HG03439 (cell line): ENCODE data around the gene PRKCH.
A peak's percentile ranks its signal among the peaks of the same experiment; 100 is the strongest.
"Not testable (repeated sequence)": the region's sequence is repeated elsewhere in the genome, so short reads cannot be mapped to it uniquely, and the experiment has no call there.

Source experiments
- ATAC-seq: cut with Tn5 transposase; IDR thresholded peaks from one replicate; pipeline ENCODE4 v1.9.1; 2021; ENCODE audit warnings: mild to moderate bottlenecking, moderate library complexity; ENCODE audit not compliant: unreplicated experiment

The PRKCH gene

DNA sequence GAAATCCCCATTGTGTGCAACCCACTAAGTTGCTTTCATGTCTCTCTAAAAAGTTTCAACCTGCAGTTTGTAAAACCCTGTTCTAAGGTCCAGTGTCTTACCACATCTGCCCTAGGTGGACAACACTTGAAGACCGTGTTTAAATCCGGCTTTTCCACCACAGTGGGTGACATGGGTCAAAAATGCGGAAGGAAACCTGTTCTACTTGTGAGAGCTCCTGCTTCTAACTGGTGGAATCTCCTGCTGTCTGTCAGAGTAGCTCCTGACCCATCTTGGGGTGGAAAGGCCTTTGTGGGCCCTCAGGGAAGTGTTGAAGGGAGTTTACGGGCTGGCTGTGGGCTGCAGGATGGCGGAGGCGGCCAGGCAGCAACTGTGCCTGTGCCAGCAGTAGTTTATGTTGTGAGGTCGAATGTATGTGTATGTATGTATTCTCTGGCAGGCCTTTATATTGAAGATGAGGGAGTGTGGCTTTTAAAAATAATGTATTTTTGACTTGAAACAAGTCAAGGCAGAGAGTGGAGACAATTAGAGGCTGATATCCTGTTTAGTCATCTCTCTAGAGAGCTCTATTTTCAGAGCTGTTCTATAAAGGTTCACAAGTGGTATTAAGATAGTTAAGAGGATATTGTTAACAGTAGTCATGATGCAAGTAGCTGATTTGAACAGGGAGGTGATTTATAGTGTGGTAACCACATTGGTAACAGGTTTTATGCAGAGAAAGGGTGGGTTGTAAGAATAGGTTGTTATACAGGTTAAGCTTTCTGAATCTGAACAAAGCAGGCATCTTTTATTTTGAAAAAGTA, 67.0 kb downstream of the PRKCH start:
- ATAC-seq: peak; percentile 83

DNA sequence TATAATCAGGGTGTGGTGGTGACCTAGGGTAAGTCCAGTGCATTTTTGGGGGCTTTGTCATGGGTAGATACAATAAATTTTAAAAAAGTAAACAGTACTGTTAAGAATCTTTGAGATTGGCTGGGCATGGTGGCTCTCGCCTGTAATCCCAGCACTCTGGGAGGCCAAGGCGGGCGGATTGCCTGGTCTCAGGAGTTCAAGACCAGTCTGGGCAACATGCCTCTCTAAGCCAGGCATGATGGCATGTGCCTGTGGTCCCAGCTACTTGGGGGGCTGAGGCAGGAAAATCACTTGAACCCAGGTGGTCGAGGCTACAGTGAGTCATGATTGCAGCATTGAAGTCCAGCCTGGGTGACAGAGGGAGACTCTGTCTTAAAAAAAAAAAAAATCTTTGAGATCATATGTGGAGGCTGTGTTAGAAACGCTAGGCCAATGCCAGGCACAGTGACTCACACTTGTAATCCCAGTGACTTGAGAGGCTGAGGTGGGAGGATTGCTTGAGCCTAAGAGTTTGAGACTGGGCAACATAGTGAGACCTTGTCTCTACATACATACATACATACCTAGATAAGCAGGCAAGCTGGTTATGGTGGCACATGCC, 67.7 kb downstream of the PRKCH start:
- ATAC-seq: peak; percentile 5

DNA sequence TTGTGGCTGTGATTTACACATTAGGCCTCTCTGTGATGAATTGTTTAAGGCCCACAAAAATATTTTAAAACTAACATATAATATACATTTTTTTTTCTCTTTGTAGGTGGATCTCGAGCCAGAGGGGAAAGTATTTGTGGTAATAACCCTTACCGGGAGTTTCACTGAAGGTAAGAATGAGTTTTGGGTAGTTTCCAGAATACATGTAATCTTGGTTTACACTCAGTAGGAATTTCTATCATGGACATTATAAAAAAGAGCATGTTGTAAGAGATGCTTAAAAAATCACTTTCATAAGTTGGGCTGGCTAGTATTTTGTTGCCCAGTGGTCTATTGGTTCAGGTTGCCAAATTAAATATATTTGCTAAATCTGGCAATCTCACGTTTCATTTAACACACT, 69.7 kb downstream of the PRKCH start:
- ATAC-seq: no peak

DNA sequence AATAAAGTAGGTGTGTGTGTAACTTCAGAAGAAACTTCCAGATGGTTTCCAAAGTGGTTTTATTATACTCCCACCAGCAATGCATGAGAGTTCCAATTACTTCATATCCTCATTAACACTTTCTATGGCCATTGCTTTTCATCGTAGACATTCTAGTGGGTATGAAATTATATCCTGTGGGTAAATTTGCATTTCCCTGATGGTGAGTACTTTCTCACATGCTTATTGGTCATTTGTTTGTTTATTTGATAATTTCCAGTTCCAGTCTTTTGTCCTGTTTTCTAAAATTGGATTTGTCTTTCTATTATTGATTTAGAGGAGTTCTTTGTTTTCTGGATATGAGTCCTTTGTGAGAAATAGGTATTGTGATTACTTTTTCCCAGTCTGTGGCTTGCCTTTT, 70.9 kb downstream of the PRKCH start:
- no peak for ATAC-seq

DNA sequence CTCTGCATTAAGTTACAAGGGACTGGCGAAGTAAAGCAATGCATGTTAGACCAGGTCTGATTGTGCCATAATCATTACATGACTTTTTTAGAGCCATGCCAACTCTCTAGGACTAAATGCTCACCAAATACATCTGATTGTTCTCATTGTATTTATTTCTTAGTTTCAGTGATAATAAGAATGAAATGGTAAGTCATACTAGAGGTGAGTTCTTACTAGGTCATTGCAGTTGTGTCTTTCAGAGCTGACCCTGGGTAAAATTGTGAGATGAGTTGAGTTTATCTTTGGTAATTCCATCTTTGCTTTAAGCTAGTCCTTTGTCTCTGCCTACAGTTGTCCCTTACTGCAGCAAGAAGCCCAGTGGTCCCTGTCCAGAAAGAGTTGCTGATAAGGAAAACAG, 73.2 kb downstream of the PRKCH start:
- ATAC-seq: no peak

DNA sequence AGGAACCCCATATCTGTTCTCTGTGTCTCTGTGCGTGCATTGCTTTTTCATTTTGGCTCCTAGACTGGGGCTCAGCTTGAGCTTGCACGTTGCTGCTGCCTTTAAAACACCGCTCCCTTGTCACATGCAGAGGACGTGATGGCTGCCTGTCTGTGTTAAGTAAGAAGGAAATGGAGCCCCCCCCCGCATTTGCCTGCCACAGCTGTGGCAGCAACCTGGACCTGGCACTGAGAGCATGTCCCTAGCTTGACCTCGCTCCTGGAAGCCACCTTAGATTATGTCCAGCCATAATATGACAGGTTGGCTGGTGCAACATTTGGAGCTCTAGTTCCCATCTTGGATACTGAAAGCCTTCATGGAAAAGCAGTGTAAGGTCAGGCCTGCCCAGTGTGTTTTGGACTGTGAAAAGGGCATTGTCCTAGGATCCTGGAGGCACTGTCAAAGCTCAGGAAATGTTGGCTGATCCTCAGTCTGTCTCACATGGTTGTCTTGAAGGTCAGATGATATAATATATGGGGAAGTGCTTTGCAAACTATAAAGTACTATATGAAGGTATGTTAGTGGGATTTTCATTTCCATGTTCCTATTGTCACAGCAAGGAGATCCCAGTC, 73.8 kb downstream of the PRKCH start:
- ATAC-seq: no peak

DNA sequence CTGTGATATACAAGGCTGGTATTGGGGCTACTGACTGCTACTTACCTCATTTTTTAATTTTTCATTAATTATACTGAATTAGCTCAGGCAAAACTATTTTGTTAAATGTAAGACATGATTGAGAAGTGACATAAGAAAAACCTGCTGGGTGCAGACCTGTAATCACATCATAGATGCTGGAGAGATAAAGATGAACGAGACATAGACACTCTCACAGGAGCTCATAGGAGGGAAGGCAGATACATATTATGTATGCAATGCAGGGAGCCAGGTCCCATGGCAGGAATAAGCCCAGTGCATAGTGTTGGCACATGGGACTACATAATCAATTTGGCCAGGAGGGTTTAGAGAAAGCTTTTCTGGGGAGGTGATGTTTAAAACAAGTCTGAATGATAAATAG, 74.9 kb downstream of the PRKCH start:
- ATAC-seq: no peak

DNA sequence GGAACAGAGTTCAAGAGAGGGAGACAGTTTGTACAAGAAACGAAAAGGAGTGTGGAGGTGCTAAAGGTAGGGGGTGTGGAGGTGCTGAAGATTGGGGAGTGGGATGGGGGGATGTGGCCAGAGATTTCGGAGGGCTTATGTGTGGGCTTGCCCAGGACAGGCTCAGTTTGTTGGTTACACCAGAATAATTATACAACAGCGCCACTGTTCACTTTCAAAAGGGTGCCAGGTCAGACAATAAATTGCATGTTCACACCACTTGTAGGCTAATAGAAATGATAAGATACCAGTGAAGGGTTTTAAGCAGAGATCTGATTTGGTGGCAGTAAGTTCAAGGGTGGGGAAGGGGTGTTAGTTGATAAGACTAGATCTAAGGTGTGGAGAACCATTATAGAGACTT, 75.3 kb downstream of the PRKCH start:
- ATAC-seq: no peak

DNA sequence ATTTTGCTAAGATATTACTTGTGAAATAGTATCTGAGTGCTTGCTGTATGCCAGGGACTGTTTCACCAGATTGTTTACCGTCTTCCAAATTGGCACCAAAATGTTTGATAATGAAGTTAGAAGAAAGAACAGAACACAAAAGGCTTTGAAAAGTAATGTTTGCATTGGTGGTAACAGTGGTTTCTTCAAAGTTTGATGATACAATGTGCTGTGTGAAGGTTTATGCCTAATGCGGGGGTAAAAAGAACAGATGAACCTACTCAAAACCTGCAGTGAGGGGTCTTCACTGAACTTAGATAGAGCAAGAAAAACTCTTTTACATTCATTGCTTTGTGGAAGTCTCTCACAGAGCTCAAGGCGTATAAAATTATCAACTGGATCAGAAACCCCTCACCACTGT, 76.2 kb downstream of the PRKCH start:
- no peak for ATAC-seq

DNA sequence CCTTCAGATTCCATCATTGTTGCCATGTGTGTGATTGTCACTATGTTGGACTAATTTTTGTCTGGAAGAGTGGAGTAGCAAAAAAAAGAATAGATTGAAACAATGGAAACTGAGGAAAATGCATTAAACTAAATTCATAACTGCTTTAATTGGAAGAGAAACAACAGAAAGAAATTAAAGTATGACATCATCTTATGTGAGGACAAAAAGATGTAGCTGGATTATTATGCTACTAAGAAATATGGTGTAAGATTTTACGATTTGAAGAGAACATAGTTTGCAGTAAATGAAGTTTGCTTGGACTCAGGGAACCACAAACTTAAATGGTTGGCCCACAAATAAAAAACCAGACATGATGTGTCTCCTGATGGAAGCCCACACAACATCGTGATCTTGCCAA, 76.8 kb downstream of the PRKCH start:
- no peak for ATAC-seq

DNA sequence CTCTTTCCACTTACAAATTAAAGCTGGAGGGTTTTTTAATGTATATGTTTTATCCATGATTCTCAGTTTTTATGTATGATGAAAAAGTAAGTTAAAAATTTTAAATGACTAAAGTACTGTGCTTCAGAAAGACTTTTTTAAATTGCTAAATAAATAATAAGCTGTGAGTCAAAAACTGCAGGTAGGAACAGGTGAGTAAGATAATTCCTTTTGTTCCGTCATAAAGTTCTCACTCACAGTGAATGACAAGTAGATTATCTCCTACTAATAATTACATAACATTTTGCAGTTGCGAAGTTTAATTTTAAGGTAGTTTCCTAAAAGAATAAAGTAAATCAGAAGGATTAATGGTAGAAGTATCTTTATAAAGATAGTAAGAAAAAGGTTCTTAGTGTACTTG, 78.0 kb downstream of the PRKCH start:
- no peak for ATAC-seq

DNA sequence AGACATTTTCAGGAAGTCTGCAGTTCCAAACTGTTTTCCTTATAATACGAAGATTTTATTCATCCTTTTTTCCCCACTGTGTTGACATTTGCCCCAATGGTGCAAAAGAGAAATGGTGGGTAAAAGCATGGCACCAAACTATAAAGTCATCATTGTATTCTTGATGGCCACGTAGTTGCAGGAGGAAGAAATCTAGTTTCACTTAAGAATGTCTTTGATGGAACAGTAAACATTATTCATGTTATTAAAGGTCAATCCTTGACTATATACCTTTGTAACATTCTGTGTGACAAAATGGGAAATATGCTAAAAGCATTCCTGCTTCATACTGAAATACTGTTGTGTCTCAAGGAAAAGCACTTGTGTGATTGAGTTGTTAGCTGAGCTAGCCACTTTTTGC, 80.1 kb downstream of the PRKCH start:
- ATAC-seq: no peak

DNA sequence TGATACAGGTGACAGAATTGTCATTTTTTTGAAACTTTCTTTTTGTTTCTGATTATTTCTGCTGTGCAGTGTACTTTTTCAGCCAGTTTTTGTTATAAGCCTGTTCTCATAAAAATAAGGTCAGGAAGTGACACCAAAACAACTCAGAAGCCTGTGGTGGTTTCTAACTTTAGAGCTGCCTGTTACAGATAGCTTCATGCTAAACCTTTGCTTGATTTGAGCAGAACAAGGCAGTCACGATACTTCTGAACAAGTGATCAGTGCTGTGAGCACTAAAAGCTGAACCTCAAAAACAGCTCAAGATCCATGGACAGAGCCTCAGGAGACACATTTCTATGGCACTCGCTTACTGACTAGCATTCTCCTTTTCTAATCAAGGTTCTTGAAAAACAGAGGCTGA, 82.0 kb downstream of the PRKCH start:
- peak; percentile 67 for ATAC-seq

DNA sequence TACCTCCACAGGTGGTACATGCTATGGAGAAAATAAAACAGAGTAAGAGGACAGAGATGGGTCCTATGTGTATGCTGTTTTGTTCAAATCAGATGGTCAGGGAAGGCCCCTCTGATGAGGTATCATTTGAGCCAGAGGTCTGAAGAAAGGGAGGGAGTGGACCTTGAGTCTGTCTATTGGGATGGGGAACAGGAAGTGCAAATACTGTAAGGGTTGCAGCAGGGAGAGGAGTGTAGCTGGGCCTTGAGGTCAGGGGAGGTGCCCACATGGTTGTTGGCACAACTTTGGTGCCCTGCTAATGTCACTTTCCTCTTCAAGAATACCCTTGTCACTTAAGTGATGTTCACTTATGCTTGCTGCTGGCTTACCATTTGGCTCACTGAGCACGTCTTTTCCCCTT, 83.3 kb downstream of the PRKCH start:
- no peak for ATAC-seq

DNA sequence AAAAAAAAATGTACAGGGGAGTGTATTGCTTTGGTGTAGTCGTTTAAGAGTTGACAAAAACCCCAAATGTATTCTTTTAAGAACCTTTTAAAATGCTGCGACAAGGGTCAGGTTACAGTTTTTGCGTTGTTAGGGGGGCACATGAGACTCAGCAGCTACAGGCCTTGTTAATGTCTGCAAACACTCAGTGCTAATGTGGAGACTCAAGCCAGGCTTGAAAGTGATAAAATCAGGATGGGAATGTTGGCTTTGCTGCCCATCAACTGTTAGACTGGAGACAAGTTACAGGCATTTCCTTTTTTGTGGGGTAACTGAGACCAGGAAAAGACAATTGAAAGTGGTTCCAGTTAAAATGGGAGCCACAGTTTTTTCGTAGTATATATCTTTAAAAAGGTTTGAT, 84.8 kb downstream of the PRKCH start:
- ATAC-seq: no peak

DNA sequence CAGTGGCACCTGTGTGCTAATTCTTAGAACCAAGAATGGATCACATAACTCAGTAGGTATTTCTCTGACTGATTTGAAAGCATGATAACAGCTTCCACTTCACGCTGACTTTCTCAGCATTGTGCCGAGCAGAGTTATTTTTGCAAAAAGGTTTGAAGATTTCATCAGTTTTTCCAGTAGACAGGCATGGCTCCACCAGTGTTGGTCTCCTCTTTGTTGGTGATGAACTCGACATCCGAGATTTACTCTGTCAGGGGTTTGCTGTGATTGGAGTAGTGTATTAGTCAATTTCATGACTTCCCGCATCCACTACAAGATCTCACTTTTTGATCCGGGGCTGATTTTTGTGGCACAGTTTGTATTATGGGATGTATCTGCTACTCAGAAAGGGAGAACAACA, 85.3 kb downstream of the PRKCH start:
- ATAC-seq: no peak

DNA sequence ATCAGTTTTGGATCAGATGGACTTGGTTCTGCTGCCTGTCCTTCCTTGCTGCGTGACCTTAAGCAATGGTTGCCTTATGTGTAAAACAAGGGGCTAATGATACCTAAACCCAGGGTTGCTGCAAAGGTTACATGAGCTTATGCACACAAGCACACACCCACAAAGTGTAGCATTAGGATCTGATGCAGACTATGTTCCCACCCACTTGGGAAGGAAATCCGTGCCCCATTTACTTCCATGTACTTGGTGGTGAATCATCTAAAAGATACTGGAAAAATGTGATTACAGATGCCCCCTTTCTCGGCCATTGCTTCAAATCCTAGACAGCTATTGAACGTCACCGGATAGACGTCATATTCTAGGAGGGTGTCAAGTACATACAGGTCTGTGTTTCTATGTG, 87.1 kb downstream of the PRKCH start:
- no peak for ATAC-seq

DNA sequence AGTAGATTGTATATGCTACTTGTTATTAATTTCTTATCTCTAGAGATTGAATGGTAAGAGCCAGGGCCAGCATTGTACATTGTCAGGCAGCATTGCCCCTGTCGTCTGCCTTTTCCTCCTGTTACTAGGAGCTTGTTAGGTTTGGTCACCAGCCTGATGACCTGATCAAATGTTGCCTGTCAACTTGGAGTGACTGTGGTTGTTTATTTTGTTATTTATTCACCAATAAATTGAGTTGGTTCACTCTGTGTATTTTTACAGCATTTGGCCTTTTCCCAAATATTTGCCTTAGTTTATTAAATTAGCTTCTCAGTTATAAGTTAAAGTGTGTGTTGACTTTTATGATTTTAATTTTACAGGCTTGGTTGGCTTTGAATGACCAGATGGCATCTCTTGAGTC, 88.4 kb downstream of the PRKCH start:
- ATAC-seq: no peak

DNA sequence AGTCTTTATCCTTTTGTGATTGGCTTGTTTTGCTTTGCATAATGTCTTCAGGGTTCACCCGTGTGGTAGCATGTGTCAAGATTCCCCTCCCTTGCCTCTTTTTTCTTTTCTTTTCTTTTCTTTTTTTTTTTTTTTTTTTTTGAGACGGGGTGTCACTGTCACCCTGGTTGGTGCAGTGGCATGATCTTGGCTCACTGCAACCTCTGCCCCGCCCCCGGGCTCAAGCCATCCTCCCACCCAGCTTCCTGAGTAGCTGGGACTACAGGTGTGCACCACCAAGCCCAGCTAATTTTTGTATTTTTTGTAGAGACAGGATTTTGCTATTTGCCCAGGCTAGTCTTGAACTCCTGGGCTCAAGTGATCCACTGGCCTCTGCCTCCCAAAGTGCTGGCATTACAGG, 94.6 kb downstream of the PRKCH start:
- not testable (repeated sequence) for ATAC-seq

DNA sequence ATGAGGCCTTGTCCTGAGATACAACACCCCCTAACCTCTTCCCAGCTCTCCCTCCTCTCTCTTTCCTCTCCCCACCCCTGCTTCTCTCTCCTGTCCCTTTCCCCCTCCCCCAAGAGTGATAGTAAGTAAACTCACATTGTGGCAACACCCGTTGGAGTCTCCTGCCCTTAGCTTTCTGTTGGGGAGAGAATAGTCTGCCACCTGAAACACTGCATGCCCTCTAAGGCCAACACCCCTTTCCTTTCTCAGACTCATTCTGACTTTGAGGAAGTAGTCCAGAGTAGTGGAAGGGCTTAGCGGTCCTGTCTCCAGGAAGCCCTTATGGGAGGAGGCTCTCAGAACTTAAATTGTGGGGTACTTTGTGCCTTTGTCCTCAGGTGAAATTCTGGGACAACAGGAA, 95.2 kb downstream of the PRKCH start:
- no peak for ATAC-seq

DNA sequence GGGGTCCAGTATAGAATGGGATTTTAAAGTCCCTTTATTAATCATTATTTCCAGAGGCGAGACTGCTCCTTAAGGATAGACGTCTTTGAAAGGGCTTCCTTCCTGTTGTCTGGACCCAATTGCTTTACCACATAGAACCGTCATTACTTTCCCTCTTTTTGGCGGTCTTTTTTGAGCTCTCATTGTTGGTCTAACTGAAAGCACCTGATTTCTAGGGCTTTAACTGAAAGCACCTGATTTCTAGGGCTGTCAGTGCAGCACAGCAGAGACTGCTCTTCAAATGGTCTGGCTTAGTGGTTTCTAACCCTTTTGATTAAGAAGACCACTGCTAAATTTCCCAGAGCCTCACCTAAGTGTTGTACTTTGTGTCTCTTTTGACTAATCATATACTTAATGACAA, 95.8 kb downstream of the PRKCH start:
- ATAC-seq: no peak

DNA sequence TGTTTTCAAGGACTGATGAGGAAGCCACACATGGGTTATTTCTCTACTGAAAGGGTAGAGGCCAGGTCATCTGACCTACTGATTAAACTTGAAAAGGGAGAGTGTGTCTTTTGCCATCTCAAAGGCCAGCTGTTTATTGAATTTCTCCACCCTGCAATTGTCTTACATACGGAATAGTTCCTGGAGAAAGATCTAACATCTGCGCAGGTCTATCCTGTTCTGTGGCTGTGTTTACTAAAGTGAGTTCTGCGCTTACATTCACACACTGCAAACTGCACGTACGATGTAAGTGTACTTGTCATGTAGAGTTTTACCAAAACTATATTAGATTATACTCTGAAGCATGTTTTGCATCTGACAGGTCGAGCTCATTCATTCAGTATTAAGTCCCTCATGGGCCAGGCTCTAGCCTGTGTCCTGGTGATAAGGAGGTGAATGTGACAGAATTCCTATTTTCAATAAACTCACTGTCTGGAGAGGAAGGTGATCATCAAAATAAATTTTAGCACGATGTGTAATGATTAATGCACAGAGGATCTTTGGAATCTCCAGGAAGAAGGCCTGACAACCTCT, 96.6 kb downstream of the PRKCH start:
- ATAC-seq: no peak
